ENCODE measurements around the gene PCGF3. TPM values are rescaled to one million over a fixed set of nuclear protein-coding genes. Genes with fewer than 3 reads are reported as not detected.

The PCGF3 gene
- polyA plus RNA-seq, 3 donors from 2014 or later = 6.5 to 7.5 (median 6.6) TPM

DNA sequence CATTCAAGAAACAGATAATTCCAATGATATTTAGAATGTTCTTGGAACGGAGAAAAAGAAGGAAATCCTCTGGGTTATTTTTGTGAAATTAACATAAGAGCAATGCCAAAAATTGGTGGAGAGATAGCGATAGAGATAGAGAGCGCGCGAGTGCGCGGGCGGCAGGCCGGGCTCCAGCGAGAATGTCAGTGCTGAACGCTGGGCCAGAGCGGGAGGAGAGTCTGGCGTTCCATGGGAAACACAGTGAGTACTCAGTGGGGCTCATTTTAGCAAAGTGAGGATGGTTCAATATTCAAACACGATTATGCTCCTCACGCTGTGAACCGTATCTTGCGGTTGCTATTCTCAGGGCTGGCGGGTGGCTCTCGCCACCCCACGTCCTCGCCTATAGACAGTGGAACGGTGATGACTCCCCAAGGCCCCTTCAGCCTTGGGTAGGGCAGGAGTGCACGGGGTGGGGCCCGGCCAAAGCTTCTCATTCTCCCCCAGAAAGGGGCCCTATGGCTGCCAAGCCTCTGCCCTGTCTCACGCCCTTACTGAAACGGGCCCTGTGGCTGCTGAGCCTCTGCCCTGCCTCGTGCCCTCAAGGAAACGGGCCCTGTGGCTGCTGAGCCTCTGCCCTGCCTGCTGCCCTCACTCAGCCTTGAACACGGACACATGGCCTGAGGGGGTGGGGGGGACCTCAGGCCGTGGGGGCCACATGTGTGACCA lies 103.4 kb downstream of the PCGF3 start:
- no peak for DNase-seq
- H3K36me3 Mint-ChIP-seq = no peaks in the 10 kb centered on the region
- peaks cover 6 to 24% (median 14%) of the 10 kb centered on the region in 3 donors for H3K27me3 Mint-ChIP-seq (ENCODE audit: low read depth in 3 of 3)
- H3K9me3 Mint-ChIP-seq = no peaks in the 10 kb centered on the region
- H3K4me3 Mint-ChIP-seq = no peak overlapping the region
- H3K27ac Mint-ChIP-seq = no peak overlapping the region
- no peaks in the 10 kb centered on the region for H3K4me1 Mint-ChIP-seq

DNA sequence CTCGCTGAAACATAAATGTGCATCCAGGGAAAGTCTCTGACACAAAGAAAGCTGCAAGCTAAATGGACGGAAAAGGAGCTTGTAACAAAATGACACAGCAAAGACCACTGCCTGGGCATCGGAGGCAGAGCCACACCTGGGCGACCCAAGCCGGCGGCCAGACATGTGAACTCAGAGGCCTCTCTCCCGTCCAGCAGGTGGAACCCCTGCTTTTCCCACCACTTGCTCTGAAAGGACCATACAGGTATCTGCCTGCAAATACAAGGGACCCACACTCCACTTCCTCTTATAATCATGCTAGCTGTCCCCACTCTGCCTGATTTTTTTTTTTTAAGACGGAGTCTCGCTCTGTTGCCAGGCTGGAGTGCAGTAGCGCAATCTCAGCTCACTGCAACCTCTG lies 108.3 kb downstream of the PCGF3 start:
- H3K9me3 Mint-ChIP-seq = no peaks in the 10 kb centered on the region
- H3K4me1 Mint-ChIP-seq = no peaks in the 10 kb centered on the region
- no peak overlapping the region for H3K27ac Mint-ChIP-seq
- H3K36me3 Mint-ChIP-seq = no peaks in the 10 kb centered on the region
- no peak overlapping the region for H3K4me3 Mint-ChIP-seq
- H3K27me3 Mint-ChIP-seq (ENCODE audit: low read depth in 3 of 3) = peaks cover 10 to 20% (median 18%) of the 10 kb centered on the region in 3 donors
- no peak for DNase-seq

DNA sequence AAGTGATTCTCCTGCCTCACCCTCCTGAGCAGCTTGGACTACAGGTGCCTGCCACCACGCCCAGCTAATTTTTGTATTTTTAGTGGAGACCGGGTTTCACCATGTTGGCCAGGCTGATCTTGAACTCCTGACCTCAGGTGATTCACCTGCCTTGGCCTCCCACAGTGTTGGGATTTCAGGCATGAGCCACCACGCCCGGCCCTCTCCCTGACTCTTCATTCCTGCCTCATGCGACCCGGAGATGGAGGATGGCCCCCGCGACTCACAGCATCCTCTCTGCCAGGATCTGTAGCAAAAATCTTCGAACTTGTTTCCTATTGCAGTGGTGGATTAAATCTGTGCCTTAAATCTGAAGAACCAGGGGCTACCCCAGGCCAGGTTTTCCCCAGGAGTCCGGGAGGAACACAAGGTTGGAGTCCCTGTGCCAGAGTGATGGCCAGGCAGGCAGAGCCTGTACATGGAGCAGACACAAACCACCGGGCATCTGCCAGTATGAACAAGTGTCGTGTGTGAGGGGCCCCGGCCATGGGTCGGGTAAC lies 108.7 kb downstream of the PCGF3 start:
- H3K4me3 Mint-ChIP-seq = no peak overlapping the region

DNA sequence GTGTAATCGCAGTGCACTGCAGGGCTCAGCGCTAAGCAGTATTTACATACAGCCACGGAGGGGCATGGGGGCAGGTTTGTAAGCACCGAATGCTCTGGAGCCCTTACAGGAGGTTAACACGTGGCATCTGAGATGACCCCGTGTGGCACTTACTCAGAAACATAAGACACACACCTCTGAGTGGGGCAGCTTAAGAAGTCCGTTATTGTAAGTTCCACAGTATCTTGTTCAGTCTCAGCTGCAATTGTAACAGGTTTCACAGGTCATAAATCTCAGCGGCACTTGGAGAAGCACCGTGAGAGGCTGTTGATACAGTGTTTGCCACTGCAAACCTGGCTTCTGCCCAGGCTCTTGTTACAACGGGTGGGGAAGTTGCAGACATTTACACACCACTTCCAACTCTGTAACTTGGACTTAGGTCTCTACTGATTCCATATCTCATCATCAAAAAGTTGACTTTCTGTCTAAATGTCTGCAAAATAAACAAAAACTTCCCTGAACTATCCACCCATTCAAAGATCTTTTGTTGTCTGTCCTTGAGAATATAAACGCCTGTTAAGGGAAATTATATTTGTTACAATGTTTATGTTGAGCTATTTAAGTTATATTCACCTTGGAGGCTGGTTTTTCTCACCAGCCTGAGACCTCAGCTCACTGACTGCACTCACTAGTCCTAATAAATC lies 110.0 kb downstream of the PCGF3 start:
- Mint-ChIP-seq H3K27ac (no peak overlapping the region), H3K4me1 (no peaks in the 10 kb centered on the region), H3K27me3 (ENCODE audit: low read depth in 3 of 3) (peaks cover 10 to 17% (median 16%) of the 10 kb centered on the region in 3 donors)

More for the DNA sequence above, 108.7 kb downstream of the PCGF3 start:
- peaks cover 10 to 18% (median 17%) of the 10 kb centered on the region in 3 donors for H3K27me3 Mint-ChIP-seq (ENCODE audit: low read depth in 3 of 3)
- DNase-seq = no peak
- H3K27ac Mint-ChIP-seq = no peak overlapping the region
- H3K4me1 Mint-ChIP-seq = no peaks in the 10 kb centered on the region
- no peaks in the 10 kb centered on the region for H3K36me3 Mint-ChIP-seq
- no peaks in the 10 kb centered on the region for H3K9me3 Mint-ChIP-seq

DNA sequence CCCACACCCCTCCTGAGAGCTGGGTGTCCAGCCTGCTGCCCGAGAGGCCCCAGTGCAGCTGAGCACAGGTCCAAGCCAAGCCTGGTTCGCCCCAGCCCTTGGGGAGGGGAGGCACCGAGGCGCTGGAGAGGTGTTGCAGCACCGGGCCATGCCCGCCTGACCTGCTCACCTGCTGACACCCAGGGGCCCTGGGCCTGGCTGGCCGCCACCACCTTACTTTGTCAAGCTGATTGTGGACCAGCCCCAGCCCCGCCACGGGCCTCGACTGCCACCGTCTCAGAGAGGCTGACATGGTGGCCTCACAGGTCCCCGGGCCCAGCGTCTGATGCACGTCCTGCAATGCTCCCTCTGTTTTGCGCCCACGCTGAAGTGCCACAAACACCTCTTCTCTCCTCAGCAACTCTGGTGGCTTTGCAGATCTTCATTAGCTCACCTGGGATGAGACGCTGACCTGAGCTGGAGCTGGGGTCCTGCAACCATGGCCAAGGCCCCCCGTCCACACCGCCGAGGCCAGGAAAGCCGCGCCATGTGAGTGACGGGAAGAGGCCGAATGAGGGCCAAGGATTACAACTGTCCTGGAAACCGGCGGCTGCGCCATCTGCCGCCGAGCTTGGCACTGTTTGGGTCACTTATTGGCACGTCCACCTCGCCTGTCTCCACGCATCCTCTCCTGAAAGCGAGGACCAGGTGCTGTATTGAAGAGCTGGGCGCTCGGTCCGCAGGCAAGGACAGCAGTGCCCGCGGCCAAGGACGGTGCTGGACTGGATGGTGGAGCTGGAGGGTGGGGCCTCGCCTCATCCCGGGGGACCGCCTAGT lies 112.7 kb downstream of the PCGF3 start:
- Mint-ChIP-seq H3K36me3 (no peaks in the 10 kb centered on the region), H3K27ac (no peak overlapping the region), H3K9me3 (peaks cover 0 to 5% (median 0%) of the 10 kb centered on the region in 6 donors), H3K27me3 (ENCODE audit: low read depth in 3 of 3) (peaks cover 10 to 21% (median 17%) of the 10 kb centered on the region in 3 donors), H3K4me3 (no peak overlapping the region), H3K4me1 (no peaks in the 10 kb centered on the region)
- DNase-seq = no peak

More for the DNA sequence above, 110.0 kb downstream of the PCGF3 start:
- Mint-ChIP-seq H3K36me3 (no peaks in the 10 kb centered on the region), H3K4me3 (no peak overlapping the region), H3K9me3 (no peaks in the 10 kb centered on the region)
- no peak for DNase-seq

DNA sequence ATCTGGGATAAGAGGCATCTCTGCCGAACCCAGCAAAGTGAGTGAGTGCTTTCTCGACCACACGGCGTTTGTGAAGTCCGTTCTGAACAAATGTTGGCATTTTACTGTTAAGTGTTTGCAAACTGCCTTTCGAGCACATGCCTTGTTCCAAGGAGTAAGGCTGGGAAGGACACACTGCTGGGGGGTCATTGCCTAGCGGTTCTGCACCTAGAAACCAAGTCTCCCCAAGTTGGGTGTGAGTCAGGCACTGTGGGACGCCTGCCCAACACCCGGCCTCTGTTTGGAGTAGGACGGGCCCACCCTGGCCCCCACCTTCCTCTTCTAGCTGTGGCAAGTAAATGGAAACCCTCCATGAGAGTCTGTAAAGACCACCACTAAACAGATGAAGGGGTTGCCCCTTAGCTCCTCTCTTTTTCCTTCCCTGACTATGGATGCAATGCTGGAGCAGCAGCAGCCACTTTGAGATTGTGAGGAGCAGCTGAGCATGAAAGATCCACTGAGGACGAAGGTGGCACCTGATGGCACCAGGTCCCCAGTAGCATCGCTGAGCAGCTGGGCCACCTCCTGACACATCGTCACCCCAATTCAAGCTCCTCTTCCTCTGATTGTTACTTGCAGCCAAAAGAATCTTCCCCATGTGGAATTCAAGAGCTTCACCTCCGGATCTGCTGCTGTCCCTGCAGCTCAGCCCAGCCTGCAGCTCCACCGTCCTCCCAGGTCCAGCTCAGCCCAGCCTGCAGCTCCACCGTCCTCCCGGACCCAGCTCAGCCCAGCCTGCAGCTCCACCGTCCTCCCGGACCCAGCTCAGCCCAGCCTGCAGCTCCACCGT lies 114.0 kb downstream of the PCGF3 start:
- H3K36me3 Mint-ChIP-seq = no peaks in the 10 kb centered on the region
- no peak overlapping the region for H3K27ac Mint-ChIP-seq
- H3K4me3 Mint-ChIP-seq = no peak overlapping the region
- peaks cover 0 to 5% (median 0%) of the 10 kb centered on the region in 6 donors for H3K9me3 Mint-ChIP-seq
- no peak for DNase-seq
- peaks cover 10 to 17% (median 13%) of the 10 kb centered on the region in 3 donors for H3K27me3 Mint-ChIP-seq (ENCODE audit: low read depth in 3 of 3)
- no peaks in the 10 kb centered on the region for H3K4me1 Mint-ChIP-seq

Other genes with a start within 250 kb of the PCGF3 start
- 10 to 100 TPM; 16.3 to 30.4 (median 23.0) TPM for gene ZNF721, start 206.7 kb upstream of the PCGF3 start, polyA plus RNA-seq
- 10 to 100 TPM; 22.8 to 30.6 (median 24.9) TPM for gene PIGG, start 206.6 kb upstream of the PCGF3 start, polyA plus RNA-seq
- gene TMEM271, start 129.5 kb upstream of the PCGF3 start, polyA plus RNA-seq = not detected
- 10 to 100 TPM; 18.9 to 35.8 (median 28.6) TPM for gene PDE6B, start 80.3 kb upstream of the PCGF3 start, polyA plus RNA-seq
- 100 to 1,000 TPM; 466 to 581 (median 532) TPM for gene ATP5ME, start 31.6 kb upstream of the PCGF3 start, polyA plus RNA-seq
- gene MYL5, start 31.3 kb upstream of the PCGF3 start, polyA plus RNA-seq = 1 to 10 TPM; 3.3 to 8.1 (median 5.0) TPM
- gene SLC49A3, start 16.7 kb upstream of the PCGF3 start, polyA plus RNA-seq = 1 to 10 TPM; 3.8 to 7.1 (median 6.1) TPM
- not detected for gene CPLX1, start 120.3 kb downstream of the PCGF3 start, polyA plus RNA-seq
- 100 to 1,000 TPM in 1 of 3 donors, 10 to 100 TPM in 2; 49.4 to 119 (median 52.2) TPM for gene GAK, start 226.5 kb downstream of the PCGF3 start, polyA plus RNA-seq
- gene TMEM175, start 226.6 kb downstream of the PCGF3 start, polyA plus RNA-seq = 10 to 100 TPM; 13.9 to 41.6 (median 28.7) TPM